Neural crest cell (in vitro differentiated cells): Measurements from ENCODE around the gene NUP214. TPM values are rescaled to one million over a fixed set of nuclear protein-coding genes. Genes with fewer than 3 reads are reported as not detected.

Experiments used
- DNase-seq: peaks from one replicate; pipeline ENCODE4 v3.0.0; 2021; ENCODE audit warnings: low read depth, mixed read lengths, low spot score
- H3K27ac Mint-ChIP-seq: one replicate; pipeline ENCODE4 v1.8.0; 2021; ENCODE audit warnings: mild to moderate bottlenecking, mixed read lengths; ENCODE audit not compliant: unreplicated experiment
- H3K27me3 Mint-ChIP-seq: 2 replicates; pipeline ENCODE4 v1.8.0; 2021; ENCODE audit warnings: low read depth, mild to moderate bottlenecking, mixed read lengths
- H3K36me3 Mint-ChIP-seq: 2 replicates; pipeline ENCODE4 v1.8.0; 2021; ENCODE audit warnings: low read depth, mild to moderate bottlenecking, mixed read lengths
- H3K4me1 Mint-ChIP-seq: 2 replicates; pipeline ENCODE4 v1.8.0; 2021; ENCODE audit warnings: mixed read lengths
- H3K4me3 Mint-ChIP-seq: one replicate; pipeline ENCODE4 v1.8.0; 2021; ENCODE audit warnings: mild to moderate bottlenecking, mixed read lengths
- H3K9me3 Mint-ChIP-seq: 2 replicates; pipeline ENCODE4 v1.8.0; 2021; ENCODE audit warnings: mixed read lengths
- total RNA-seq: library from RNA; stranded (reverse); gene quantifications from 2 replicates; pipeline ENCODE4 v1.2.1, GENCODE V29; 2021
- TF ChIP-seq, protein P1 (sequence below): fragments of 200-600 bp; sonication (generic); conservative IDR thresholded peaks from 2 replicates; pipeline ENCODE4 v1.5.0; 2021; ENCODE audit warnings: antibody characterized with exemption, mild to moderate bottlenecking

NUP214 gene
- total RNA-seq, 1 donor from 2014 or later: 77.9 TPM

DNA sequence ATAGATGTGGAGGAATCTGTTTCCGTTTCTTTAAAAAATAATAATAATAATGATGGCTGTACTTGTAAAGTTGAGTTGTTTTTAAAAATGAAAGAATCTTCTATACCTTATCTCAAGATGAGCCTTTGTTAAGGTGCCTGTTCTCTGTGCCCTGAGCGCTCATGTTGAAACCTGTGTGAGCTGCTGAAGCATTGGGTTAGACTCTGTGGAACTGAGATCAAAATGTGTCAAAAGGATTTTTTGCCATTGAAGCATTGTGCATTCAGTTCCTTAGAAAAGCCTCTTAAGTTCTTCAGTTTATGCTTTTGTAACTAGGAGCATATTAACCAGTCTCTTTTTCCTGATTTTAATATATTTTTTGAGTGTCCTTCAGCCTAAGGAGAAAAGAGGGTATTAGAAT is 67.7 kb downstream of the NUP214 start:
- DNase-seq: no peak
- H3K27me3 Mint-ChIP-seq: no peaks in the 10 kb centered on the region
- TF ChIP-seq, protein P1, sequence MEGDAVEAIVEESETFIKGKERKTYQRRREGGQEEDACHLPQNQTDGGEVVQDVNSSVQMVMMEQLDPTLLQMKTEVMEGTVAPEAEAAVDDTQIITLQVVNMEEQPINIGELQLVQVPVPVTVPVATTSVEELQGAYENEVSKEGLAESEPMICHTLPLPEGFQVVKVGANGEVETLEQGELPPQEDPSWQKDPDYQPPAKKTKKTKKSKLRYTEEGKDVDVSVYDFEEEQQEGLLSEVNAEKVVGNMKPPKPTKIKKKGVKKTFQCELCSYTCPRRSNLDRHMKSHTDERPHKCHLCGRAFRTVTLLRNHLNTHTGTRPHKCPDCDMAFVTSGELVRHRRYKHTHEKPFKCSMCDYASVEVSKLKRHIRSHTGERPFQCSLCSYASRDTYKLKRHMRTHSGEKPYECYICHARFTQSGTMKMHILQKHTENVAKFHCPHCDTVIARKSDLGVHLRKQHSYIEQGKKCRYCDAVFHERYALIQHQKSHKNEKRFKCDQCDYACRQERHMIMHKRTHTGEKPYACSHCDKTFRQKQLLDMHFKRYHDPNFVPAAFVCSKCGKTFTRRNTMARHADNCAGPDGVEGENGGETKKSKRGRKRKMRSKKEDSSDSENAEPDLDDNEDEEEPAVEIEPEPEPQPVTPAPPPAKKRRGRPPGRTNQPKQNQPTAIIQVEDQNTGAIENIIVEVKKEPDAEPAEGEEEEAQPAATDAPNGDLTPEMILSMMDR: no peak
- H3K27ac Mint-ChIP-seq: no peak overlapping the region
- H3K9me3 Mint-ChIP-seq: no peaks in the 10 kb centered on the region
- H3K36me3 Mint-ChIP-seq: peaks cover 22% of the 10 kb centered on the region
- no peak overlapping the region for H3K4me3 Mint-ChIP-seq
- peaks cover 21% of the 10 kb centered on the region for H3K4me1 Mint-ChIP-seq

DNA sequence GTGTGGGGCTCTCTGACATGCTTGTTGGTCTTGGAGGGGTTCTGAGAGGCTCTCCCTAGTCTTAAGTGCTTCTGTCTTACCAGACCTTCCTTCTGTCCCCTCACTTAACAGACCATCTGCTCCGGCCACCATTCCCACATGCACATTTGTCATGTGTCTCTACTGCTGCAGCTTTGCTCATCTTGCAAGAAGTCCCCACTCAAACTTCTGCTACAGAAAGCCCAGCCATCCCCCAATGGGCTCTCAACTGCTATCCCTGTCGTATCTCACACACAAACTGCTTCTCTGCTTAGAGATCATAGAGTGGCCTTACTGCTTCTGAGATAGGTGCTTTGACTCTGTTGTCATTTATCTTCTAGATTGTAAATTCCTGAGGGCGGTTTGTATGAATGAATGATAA is 69.4 kb downstream of the NUP214 start:
- no peak for DNase-seq
- Mint-ChIP-seq H3K4me1 (peaks cover 5% of the 10 kb centered on the region), H3K4me3 (no peak overlapping the region), H3K36me3 (peaks cover 16% of the 10 kb centered on the region), H3K9me3 (no peaks in the 10 kb centered on the region), H3K27me3 (no peaks in the 10 kb centered on the region), H3K27ac (no peak overlapping the region)
- TF ChIP-seq, protein P1: no peak

DNA sequence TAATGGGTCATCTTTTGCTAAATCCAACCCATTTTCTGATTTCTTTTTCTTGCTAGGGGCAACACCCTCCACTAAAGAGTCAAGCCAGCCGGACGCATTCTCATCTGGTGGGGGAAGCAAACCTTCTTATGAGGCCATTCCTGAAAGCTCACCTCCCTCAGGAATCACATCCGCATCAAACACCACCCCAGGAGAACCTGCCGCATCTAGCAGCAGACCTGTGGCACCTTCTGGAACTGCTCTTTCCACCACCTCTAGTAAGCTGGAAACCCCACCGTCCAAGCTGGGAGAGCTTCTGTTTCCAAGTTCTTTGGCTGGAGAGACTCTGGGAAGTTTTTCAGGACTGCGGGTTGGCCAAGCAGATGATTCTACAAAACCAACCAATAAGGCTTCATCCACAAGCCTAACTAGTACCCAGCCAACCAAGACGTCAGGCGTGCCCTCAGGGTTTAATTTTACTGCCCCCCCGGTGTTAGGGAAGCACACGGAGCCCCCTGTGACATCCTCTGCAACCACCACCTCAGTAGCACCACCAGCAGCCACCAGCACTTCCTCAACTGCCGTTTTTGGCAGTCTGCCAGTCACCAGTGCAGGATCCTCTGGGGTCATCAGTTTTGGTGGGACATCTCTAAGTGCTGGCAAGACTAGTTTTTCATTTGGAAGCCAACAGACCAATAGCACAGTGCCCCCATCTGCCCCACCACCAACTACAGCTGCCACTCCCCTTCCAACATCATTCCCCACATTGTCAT is 72.0 kb downstream of the NUP214 start:
- H3K36me3 Mint-ChIP-seq: peaks cover 22% of the 10 kb centered on the region

DNA sequence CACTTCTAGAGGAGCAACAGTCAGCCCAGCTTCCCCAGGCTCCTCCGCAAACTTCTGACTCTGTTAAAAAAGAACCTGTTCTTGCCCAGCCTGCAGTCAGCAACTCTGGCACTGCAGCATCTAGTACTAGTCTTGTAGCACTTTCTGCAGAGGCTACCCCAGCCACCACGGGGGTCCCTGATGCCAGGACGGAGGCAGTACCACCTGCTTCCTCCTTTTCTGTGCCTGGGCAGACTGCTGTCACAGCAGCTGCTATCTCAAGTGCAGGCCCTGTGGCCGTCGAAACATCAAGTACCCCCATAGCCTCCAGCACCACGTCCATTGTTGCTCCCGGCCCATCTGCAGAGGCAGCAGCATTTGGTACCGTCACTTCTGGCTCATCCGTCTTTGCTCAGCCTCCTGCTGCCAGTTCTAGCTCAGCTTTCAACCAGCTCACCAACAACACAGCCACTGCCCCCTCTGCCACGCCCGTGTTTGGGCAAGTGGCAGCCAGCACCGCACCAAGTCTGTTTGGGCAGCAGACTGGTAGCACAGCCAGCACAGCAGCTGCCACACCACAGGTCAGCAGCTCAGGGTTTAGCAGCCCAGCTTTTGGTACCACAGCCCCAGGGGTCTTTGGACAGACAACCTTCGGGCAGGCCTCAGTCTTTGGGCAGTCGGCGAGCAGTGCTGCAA is 72.8 kb downstream of the NUP214 start:
- H3K27ac Mint-ChIP-seq: no peak overlapping the region
- no peaks in the 10 kb centered on the region for H3K4me1 Mint-ChIP-seq
- H3K4me3 Mint-ChIP-seq: no peak overlapping the region
- peaks cover 19% of the 10 kb centered on the region for H3K36me3 Mint-ChIP-seq
- TF ChIP-seq, protein P1: no peak
- H3K9me3 Mint-ChIP-seq: no peaks in the 10 kb centered on the region
- DNase-seq: no peak
- no peaks in the 10 kb centered on the region for H3K27me3 Mint-ChIP-seq

More for the DNA sequence above, 72.0 kb downstream of the NUP214 start:
- Mint-ChIP-seq H3K4me3 (no peak overlapping the region), H3K27me3 (no peaks in the 10 kb centered on the region), H3K27ac (no peak overlapping the region), H3K9me3 (no peaks in the 10 kb centered on the region), H3K4me1 (no peaks in the 10 kb centered on the region)
- DNase-seq: no peak
- TF ChIP-seq, protein P1: no peak

DNA sequence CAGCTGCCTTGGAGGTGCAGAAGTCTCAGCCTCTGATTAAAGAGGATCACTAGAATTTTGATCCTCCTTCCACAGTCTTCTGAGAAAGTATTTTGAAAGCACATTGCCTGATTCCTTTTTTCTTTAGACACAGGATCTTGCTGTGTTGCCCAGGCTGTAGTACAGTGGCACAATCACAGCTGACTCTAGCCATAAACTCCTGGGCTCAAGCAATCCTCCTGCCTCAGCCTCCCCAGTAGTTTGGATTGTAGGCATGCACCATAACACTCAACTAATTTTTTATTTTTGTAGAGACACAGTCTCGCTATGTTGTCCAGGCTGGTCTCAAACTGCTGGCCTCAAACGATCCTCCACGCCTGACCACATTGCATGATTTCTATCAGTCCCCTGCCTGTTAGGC is 76.5 kb downstream of the NUP214 start:
- TF ChIP-seq, protein P1: no peak
- H3K4me1 Mint-ChIP-seq: no peaks in the 10 kb centered on the region
- no peaks in the 10 kb centered on the region for H3K27me3 Mint-ChIP-seq
- H3K27ac Mint-ChIP-seq: no peak overlapping the region
- H3K36me3 Mint-ChIP-seq: peaks cover 15% of the 10 kb centered on the region
- H3K9me3 Mint-ChIP-seq: no peaks in the 10 kb centered on the region
- DNase-seq: no peak
- no peak overlapping the region for H3K4me3 Mint-ChIP-seq
